GM15510 (cell line): ENCODE results near the gene CDH13.

Experiments
- POLR2A ChIP-seq: IDR thresholded peaks from 3 replicates; pipeline ENCODE4 v1.6.1; 2011; ENCODE audit warnings: borderline replicate concordance; ENCODE audit not compliant: insufficient read length; ENCODE audit errors: extremely low read depth

Gene CDH13

GRCh38 chr16:83068686-83069085, 441.9 kb downstream of the CDH13 start:
- no peak for TF ChIP-seq POLR2A

- TF ChIP-seq POLR2A, result no peak
These were observed 443.8 kb downstream of the CDH13 start for GRCh38 chr16:83070416-83071209.

DNA sequence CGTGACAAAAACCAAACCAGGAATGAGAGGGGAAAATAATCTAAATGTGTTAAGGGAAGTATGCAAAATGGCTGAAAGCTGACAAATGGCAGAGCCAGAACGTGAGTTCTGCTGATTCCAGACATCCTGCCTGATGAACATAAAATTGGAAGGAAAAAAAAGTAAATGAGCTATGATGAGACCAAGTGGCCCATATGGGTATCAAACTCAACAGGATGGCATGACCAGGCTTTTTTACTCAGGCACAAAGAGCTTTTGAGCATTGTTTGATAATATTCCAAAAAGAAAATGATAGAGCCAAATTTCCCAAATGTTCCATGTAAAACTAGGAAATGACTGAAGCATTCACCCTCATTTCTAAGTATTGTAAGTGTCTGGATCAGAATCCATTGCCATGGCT, 449.2 kb downstream of the CDH13 start:
- no peak for TF ChIP-seq POLR2A

- no peak for TF ChIP-seq POLR2A
These were observed 456.6 kb downstream of the CDH13 start for GRCh38 chr16:83083361-83083760.

- no peak for TF ChIP-seq POLR2A
These were observed 458.9 kb downstream of the CDH13 start for GRCh38 chr16:83085660-83086059.

DNA sequence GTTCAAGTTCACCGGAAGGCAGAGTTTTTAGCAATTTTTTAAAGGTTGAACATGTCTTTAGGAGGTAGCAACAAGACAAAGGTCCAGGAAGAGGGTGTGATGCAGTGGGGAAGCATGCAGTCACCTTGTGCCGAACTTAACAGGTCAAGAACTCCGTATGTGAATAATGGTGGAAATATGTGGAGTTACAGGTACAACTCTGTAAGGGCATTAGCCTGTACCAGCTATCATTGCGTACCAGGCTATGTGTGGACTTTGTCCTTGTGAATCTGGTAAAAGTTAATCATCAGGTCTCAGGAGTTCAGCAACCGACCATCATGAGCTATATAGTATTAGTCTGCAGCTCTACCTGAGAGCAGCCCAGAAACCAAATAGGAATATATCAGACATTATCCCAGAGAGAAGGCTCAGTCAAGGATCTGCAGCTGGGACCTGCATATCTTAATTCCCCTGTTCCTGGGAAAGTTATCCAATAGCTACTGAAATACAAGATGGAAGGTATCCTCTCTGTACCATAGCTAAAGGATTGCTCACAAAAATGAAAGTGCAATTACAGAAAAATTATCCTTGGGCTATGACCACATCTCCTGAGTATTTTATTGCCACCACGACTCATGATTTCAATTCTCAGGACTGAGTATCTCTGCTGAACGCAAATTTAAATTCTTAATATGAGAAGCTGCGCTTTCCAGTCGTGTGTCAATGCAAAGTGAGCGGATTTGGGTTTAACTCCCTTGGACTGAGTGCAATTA, 469.3 kb downstream of the CDH13 start:
- no peak for TF ChIP-seq POLR2A

GRCh38 chr16:83098536-83098935, 471.8 kb downstream of the CDH13 start:
- TF ChIP-seq POLR2A, result no peak

- TF ChIP-seq POLR2A, result no peak
These were observed 473.9 kb downstream of the CDH13 start for GRCh38 chr16:83100679-83101078.

GRCh38 chr16:83102336-83102735, 475.6 kb downstream of the CDH13 start:
- no peak for TF ChIP-seq POLR2A

GRCh38 chr16:83105279-83106077, 478.7 kb downstream of the CDH13 start:
- no peak for TF ChIP-seq POLR2A

DNA sequence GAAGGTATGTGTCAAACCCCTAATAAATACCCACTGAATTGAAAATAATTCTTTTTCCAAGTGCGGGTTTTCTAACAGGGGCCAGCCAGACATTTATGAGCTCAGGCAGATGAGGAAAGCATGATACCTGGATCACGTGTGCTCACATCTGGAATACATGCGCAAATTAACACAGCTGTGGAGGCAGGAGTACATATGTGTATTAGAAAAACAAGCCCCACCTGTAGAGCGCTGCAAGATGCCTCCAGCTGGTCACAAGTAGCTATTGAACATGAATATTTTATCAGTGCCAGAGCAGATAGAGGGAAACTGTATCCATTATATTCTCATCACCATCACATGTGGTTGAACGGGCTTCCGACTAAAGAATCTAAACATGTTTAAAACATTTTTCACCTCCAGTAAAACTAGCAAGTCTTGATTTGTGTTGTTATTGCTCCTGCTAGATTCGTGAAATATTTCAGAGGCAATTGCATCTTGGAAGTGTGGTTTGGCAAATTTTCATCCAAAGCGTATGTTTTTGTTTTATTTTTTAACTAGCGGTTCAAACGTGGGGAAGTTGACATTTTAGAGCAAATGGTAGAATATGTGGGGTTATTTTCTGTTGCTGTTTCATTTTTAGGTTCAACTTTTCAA, 482.8 kb downstream of the CDH13 start:
- no peak for TF ChIP-seq POLR2A

- no peak for TF ChIP-seq POLR2A
These were observed 483.5 kb downstream of the CDH13 start for GRCh38 chr16:83110269-83110668.

GRCh38 chr16:83113317-83113716, 486.5 kb downstream of the CDH13 start:
- TF ChIP-seq POLR2A, result no peak

GRCh38 chr16:83113811-83114210, 487.0 kb downstream of the CDH13 start:
- TF ChIP-seq POLR2A, result no peak
